Measurements from ENCODE around the gene CAMTA1.

Gene CAMTA1

GRCh38 chr1:7488475-7488842, 703.2 kb downstream of the CAMTA1 start:
- TF ChIP-seq GATA1 (IDR thresholded peaks at IDR 0.05; ENCODE audit: low read depth, low read length): no peak
- TF ChIP-seq POLR2A (IDR thresholded peaks at IDR 0.05; ENCODE audit: low read length): no peak
- no peak for DNase-seq

DNA sequence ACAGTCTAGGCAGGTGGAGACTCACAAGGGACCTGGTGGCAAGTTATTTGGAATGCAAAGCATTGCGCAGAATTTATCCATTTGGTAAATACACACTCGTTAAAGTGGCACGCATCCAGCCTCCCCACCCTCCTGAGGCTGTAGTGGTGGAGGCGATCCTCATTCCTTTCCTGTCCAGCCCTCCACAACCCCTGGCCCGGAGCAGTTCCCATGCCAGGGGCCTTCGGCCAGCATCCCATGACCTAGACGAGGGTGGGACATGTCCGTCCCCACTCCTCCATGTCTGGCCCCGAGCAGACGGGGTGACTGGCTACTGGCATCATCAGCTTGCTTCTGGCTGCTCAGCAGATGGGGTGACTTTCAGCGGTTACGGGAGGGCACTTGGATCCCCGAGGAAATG, 704.3 kb downstream of the CAMTA1 start:
- TF ChIP-seq POLR2A (IDR thresholded peaks at IDR 0.05; ENCODE audit: low read length) (no peak), GATA1 (IDR thresholded peaks at IDR 0.05; ENCODE audit: low read depth, low read length) (no peak)
- DNase-seq: no peak

DNA sequence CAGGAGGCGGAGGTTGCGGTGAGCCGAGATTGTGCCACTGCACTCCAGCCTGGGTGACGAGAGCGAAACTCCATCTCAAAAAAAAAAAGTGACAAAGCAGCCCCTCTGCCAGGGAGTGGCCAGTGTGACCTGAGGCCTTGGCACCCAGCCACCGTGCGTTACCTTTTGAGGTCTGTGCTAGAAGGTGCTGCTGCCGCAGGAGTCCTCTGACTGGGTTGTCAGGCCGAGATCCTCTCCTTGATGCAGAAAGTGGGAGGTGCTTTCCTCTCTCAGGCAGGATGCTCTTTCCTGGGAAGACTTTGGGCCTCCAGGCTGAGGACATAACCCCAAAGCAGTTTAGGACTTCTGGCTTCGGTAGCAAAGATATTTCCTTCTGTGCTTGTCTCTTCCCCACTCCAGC, 705.3 kb downstream of the CAMTA1 start:
- no peak for DNase-seq
- TF ChIP-seq POLR2A (IDR thresholded peaks at IDR 0.05; ENCODE audit: low read length) (no peak), GATA1 (IDR thresholded peaks at IDR 0.05; ENCODE audit: low read depth, low read length) (no peak)

- TF ChIP-seq GATA1 (IDR thresholded peaks at IDR 0.05; ENCODE audit: low read depth, low read length): no peak
- no peak for TF ChIP-seq POLR2A (IDR thresholded peaks at IDR 0.05; ENCODE audit: low read length)
- DNase-seq: no peak
Observed at GRCh38 chr1:7491109-7491817, 706.0 kb downstream of the CAMTA1 start.

DNA sequence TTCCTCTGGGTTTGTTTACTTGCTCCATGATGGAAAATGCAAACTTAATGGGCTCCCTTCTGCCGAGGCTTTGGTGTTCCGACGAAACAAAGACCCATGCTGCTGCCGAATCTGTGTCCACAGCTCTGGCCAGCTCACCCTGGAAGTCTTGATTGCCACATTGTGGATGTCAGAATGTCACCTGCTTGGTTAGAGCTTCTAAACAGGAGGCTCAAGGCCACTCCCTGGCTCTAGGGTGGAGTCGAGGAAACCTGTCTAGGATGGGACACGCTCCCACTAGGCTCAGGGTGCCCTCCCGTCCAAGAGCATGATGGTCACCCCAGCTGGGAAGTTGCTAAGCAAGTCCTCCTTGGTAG, 706.5 kb downstream of the CAMTA1 start:
- no peak for TF ChIP-seq GATA1 (IDR thresholded peaks at IDR 0.05; ENCODE audit: low read depth, low read length)
- TF ChIP-seq POLR2A (IDR thresholded peaks at IDR 0.05; ENCODE audit: low read length): no peak
- DNase-seq: no peak

GRCh38 chr1:7493711-7494454, 708.6 kb downstream of the CAMTA1 start:
- no peak for DNase-seq
- TF ChIP-seq GATA1 (IDR thresholded peaks at IDR 0.05; ENCODE audit: low read depth, low read length) (no peak), POLR2A (IDR thresholded peaks at IDR 0.05; ENCODE audit: low read length) (no peak)

DNA sequence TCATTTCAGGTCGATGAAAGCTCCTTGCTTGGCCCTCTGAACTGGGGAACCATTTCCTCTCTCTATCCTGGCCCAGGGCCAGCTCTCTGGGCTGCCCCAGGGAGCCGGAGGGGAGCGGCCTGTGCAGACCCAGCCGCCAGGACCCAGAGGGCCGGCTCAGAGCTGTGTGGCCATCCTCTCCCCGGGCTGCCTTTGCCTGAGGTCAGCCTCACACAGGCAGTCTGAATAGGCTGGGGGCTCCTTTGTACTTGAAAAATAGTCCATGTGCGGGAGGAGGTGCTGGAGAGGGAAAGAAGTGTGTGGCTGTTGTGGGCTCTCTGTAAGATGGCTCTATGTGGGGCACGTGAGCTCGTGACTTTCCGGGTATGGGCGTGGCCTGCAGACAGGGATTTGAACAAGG, 710.7 kb downstream of the CAMTA1 start:
- DNase-seq: no peak
- TF ChIP-seq GATA1 (IDR thresholded peaks at IDR 0.05; ENCODE audit: low read depth, low read length) (no peak), POLR2A (IDR thresholded peaks at IDR 0.05; ENCODE audit: low read length) (no peak)

DNA sequence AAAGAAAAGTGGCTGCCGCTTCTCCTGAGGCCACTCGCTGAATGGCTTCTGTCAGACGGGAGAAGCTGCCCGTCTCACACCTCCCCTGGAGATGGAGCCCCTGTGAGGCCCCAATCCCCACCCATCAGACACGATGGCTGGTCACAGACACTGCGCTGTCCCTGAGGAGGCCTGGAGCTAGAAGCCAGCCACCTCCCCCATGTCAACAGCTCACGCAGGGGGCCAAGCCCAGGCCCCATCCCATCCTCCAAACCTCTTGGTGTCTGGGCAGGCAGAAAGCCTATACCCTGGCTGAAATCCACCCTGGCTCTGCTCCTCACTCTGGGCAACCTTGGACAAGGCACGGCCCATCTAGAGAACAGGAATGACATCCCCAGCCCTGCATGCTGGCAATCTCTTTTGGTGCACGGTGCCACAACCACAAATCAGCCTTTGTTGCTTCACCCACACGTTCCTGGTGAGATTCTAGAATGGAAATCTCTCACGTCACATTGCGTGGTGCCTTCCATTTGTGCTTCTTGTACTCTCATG, 711.9 kb downstream of the CAMTA1 start:
- no peak for DNase-seq
- TF ChIP-seq POLR2A (IDR thresholded peaks at IDR 0.05; ENCODE audit: low read length) (no peak), GATA1 (IDR thresholded peaks at IDR 0.05; ENCODE audit: low read depth, low read length) (no peak)

- no peak for TF ChIP-seq GATA1 (IDR thresholded peaks at IDR 0.05; ENCODE audit: low read depth, low read length)
- no peak for TF ChIP-seq POLR2A (IDR thresholded peaks at IDR 0.05; ENCODE audit: low read length)
- DNase-seq: no peak
Observed at GRCh38 chr1:7500381-7501083, 715.3 kb downstream of the CAMTA1 start.

GRCh38 chr1:7501084-7501491, 715.8 kb downstream of the CAMTA1 start:
- TF ChIP-seq POLR2A (IDR thresholded peaks at IDR 0.05; ENCODE audit: low read length): no peak
- no peak for TF ChIP-seq GATA1 (IDR thresholded peaks at IDR 0.05; ENCODE audit: low read depth, low read length)
- no peak for DNase-seq

DNA sequence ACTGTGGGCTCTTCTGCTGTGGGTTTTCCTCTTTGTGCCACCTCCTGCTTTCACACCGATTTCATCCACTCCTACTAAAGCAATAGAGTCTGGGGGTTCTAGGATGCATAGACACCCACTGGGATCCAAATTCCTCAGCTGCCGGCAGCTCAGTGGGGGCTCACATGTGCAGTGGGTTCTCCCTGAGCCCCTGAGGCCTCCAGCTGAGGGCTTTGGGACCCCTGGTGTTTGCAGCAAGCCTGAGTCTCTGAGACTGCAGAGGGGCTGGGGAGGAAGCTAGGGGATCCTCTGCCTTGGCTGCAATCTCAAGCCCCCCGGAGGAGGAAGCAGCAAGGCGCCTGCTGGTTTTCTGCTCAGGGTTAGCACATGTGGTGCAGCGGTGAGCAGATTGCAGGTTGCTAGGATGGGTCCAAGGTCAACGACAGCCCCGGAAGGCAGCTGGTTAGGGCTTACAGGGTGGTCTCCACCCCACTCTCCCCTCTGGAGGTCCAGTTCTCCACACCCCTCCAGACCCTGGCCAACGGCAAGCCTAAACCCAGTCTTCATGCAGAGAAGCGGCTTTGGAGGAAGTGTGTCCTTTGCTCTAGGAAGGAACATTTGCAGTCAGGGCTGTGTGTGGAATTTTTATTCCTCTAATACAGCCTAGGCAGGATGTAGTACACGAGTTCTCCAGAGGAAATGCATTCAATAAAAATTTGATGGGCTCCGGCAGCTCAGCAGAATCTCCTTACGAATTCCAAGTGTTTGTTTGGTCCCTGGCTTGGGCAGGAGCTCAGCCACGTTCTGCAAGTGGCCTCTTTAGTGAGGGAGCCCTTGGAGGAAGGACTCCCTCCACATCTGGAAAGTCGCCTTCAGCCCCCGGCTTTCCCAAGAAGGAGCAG, 716.7 kb downstream of the CAMTA1 start:
- DNase-seq: no peak
- no peak for TF ChIP-seq GATA1 (IDR thresholded peaks at IDR 0.05; ENCODE audit: low read depth, low read length)
- TF ChIP-seq POLR2A (IDR thresholded peaks at IDR 0.05; ENCODE audit: low read length): no peak

GRCh38 chr1:7503691-7504437, 718.6 kb downstream of the CAMTA1 start:
- no peak for DNase-seq
- TF ChIP-seq POLR2A (IDR thresholded peaks at IDR 0.05; ENCODE audit: low read length) (no peak), GATA1 (IDR thresholded peaks at IDR 0.05; ENCODE audit: low read depth, low read length) (no peak)

GRCh38 chr1:7504438-7504720, 719.1 kb downstream of the CAMTA1 start:
- DNase-seq: no peak
- TF ChIP-seq POLR2A (IDR thresholded peaks at IDR 0.05; ENCODE audit: low read length) (no peak), GATA1 (IDR thresholded peaks at IDR 0.05; ENCODE audit: low read depth, low read length) (no peak)

Data from erythroblast (primary cell).